Measurements from ENCODE around the gene CPNE5. TPM values are rescaled to one million over a fixed set of nuclear protein-coding genes. Genes with fewer than 3 reads are reported as not detected.

Gene CPNE5
- total and polyA plus RNA-seq, 4 donors, result 0.93 to 5.2 (median 3.8) TPM

- Histone ChIP-seq H3K4me3 (no peak overlapping the region), H3K4me1 (ENCODE audit: control insufficient read depth in 5 of 5, insufficient read depth in 5 of 5, low read length in 5 of 5) (peaks cover 2 to 16% (median 14%) of the 10 kb centered on the region in 5 donors), H3K27ac (ENCODE audit: low read depth in 1 of 2, low read length in 1 of 2) (peak overlapping the region in 1 of 2 donors; percentile 43), H3K9me3 (ENCODE audit: control insufficient read depth in 4 of 4, insufficient read depth in 3 of 4, low read length in 3 of 4) (no peaks in the 10 kb centered on the region), H3K27me3 (ENCODE audit: control insufficient read depth in 3 of 3, insufficient read depth in 3 of 3, low read length in 2 of 3) (no peaks in the 10 kb centered on the region), H3K36me3 (ENCODE audit: control insufficient read depth in 4 of 4, insufficient read depth in 4 of 4, low read length in 4 of 4) (no peaks in the 10 kb centered on the region), H3K9ac (ENCODE audit: insufficient read depth in 1 of 2, low read length in 2 of 2) (no peak overlapping the region)
- 68 to 69% methylated on average over 7 of the region's 7 CpGs for WGBS, 2 donors
- no peak for TF ChIP-seq CTCF (IDR thresholded peaks at IDR 0.05; ENCODE audit: control extremely low read depth, extremely low read depth)
- DNase-seq, result peak in 1 of 3 donors; percentile 33
- no peak for ATAC-seq (ENCODE audit: insufficient read depth, low FRiP score)
Measured at GRCh38 chr6:36824253-36824652, 15.0 kb downstream of the CPNE5 start.

- Histone ChIP-seq H3K4me1 (ENCODE audit: control insufficient read depth in 5 of 5, insufficient read depth in 5 of 5, low read length in 5 of 5) (peaks cover 2 to 16% (median 14%) of the 10 kb centered on the region in 5 donors), H3K4me3 (no peak overlapping the region), H3K9me3 (ENCODE audit: control insufficient read depth in 4 of 4, insufficient read depth in 3 of 4, low read length in 3 of 4) (no peaks in the 10 kb centered on the region), H3K27ac (ENCODE audit: low read depth in 1 of 2, low read length in 1 of 2) (peak overlapping the region in 1 of 2 donors; percentile 43), H3K9ac (ENCODE audit: insufficient read depth in 1 of 2, low read length in 2 of 2) (no peak overlapping the region), H3K36me3 (ENCODE audit: control insufficient read depth in 4 of 4, insufficient read depth in 4 of 4, low read length in 4 of 4) (no peaks in the 10 kb centered on the region), H3K27me3 (ENCODE audit: control insufficient read depth in 3 of 3, insufficient read depth in 3 of 3, low read length in 2 of 3) (no peaks in the 10 kb centered on the region)
- DNase-seq (no peak), ATAC-seq (ENCODE audit: insufficient read depth, low FRiP score) (no peak)
- TF ChIP-seq CTCF (IDR thresholded peaks at IDR 0.05; ENCODE audit: control extremely low read depth, extremely low read depth), result no peak
- WGBS, 2 donors, result 90% methylated on average over 12 of the region's 12 CpGs
Measured at GRCh38 chr6:36823421-36824096, 15.7 kb downstream of the CPNE5 start.

GRCh38 chr6:36822506-36823269 is 16.6 kb downstream of the CPNE5 start:
- Histone ChIP-seq H3K4me1 (ENCODE audit: control insufficient read depth in 5 of 5, insufficient read depth in 5 of 5, low read length in 5 of 5) (peaks cover 2 to 15% (median 11%) of the 10 kb centered on the region in 5 donors), H3K9ac (ENCODE audit: insufficient read depth in 1 of 2, low read length in 2 of 2) (no peak overlapping the region), H3K27ac (ENCODE audit: low read depth in 1 of 2, low read length in 1 of 2) (peak overlapping the region in 1 of 2 donors; percentile 61), H3K36me3 (ENCODE audit: control insufficient read depth in 4 of 4, insufficient read depth in 4 of 4, low read length in 4 of 4) (no peaks in the 10 kb centered on the region), H3K9me3 (ENCODE audit: control insufficient read depth in 4 of 4, insufficient read depth in 3 of 4, low read length in 3 of 4) (no peaks in the 10 kb centered on the region), H3K27me3 (ENCODE audit: control insufficient read depth in 3 of 3, insufficient read depth in 3 of 3, low read length in 2 of 3) (no peaks in the 10 kb centered on the region), H3K4me3 (no peak overlapping the region)
- ATAC-seq (ENCODE audit: insufficient read depth, low FRiP score) (no peak), DNase-seq (peak in 1 of 3 donors; percentile 54)
- no peak for TF ChIP-seq CTCF (IDR thresholded peaks at IDR 0.05; ENCODE audit: control extremely low read depth, extremely low read depth)
- WGBS, 2 donors, result 76 to 86% methylated on average over 19 of the region's 19 CpGs

Data from lung (tissue), 12 donors.